Chondrocyte (in vitro differentiated cells): Measurements from ENCODE around the gene NFIC. TPM values are rescaled to one million over a fixed set of nuclear protein-coding genes. Genes with fewer than 3 reads are reported as not detected.

Experiments used
- DNase-seq: peaks from one replicate; pipeline ENCODE4 v3.0.0; 2021; ENCODE audit warnings: mixed read lengths, low spot score
- H3K27ac Mint-ChIP-seq: one replicate; pipeline ENCODE4 v1.8.0; 2021; ENCODE audit warnings: mild to moderate bottlenecking, moderate library complexity, mixed read lengths; ENCODE audit not compliant: unreplicated experiment
- H3K27me3 Mint-ChIP-seq: 2 replicates; pipeline ENCODE4 v1.8.0; 2021; ENCODE audit warnings: low read depth, mixed read lengths
- H3K36me3 Mint-ChIP-seq: 2 replicates; pipeline ENCODE4 v1.8.0; 2021; ENCODE audit warnings: low read depth, mixed read lengths
- H3K4me1 Mint-ChIP-seq: 2 replicates; pipeline ENCODE4 v1.8.0; 2021; ENCODE audit warnings: low read depth, mild to moderate bottlenecking, mixed read lengths
- H3K4me3 Mint-ChIP-seq: one replicate; pipeline ENCODE4 v1.8.0; 2021; ENCODE audit warnings: mild to moderate bottlenecking, moderate library complexity, mixed read lengths; ENCODE audit not compliant: unreplicated experiment
- H3K9me3 Mint-ChIP-seq: 2 replicates; pipeline ENCODE4 v1.8.0; 2021; ENCODE audit warnings: low read depth, mixed read lengths
- total RNA-seq: library from RNA; stranded (reverse); gene quantifications from 3 replicates; pipeline ENCODE4 v1.2.1, GENCODE V29; 2021
- TF ChIP-seq, protein P1 (sequence below): fragments of 200-600 bp; sonication (generic); IDR thresholded peaks from 2 replicates; pipeline ENCODE4 v1.5.0; 2021; ENCODE audit warnings: antibody characterized with exemption, mild to moderate bottlenecking, moderate library complexity

Gene NFIC
- total RNA-seq, 1 donor from 2014 or later: 81.5 TPM

DNA sequence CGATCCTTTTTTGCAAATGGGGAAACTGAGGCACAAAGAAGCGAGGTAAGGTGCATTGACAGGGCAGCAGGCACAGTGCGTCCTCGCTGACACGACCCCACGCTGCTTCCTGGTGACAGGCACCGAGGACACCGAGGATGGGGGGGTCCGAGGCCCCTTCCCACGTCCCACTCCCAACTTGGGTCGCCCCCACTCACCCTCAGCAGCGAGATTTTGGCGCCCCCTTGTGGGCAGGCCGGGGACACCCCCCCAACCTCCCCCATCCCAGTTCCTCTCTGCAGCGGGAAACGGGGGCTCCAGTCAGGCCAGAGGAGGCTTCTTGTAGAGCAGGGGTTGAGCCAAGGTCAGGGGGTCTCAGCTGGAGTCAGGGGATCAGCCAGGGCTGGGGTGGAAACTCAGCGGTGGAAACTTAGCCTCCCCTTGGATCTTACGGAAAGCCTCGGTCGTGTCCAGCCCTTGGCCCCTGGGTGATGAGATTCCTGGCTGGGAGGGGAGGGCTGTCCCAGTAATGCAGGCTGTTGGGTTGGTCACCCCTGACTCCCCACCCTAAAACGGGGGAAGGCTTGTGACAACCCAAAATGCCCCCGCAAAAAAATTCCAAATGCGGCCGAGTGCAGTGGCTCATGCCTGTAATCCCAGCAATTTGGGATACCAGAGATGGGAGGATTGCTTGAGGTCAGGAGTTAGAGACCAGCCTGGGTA is 105.7 kb downstream of the NFIC start:
- TF ChIP-seq, protein P1, sequence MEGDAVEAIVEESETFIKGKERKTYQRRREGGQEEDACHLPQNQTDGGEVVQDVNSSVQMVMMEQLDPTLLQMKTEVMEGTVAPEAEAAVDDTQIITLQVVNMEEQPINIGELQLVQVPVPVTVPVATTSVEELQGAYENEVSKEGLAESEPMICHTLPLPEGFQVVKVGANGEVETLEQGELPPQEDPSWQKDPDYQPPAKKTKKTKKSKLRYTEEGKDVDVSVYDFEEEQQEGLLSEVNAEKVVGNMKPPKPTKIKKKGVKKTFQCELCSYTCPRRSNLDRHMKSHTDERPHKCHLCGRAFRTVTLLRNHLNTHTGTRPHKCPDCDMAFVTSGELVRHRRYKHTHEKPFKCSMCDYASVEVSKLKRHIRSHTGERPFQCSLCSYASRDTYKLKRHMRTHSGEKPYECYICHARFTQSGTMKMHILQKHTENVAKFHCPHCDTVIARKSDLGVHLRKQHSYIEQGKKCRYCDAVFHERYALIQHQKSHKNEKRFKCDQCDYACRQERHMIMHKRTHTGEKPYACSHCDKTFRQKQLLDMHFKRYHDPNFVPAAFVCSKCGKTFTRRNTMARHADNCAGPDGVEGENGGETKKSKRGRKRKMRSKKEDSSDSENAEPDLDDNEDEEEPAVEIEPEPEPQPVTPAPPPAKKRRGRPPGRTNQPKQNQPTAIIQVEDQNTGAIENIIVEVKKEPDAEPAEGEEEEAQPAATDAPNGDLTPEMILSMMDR: peak; percentile 92
- no peak for DNase-seq
- Mint-ChIP-seq H3K4me3 (no peak overlapping the region), H3K36me3 (peaks cover 3% of the 10 kb centered on the region), H3K27me3 (no peaks in the 10 kb centered on the region), H3K4me1 (peaks cover 9% of the 10 kb centered on the region), H3K27ac (no peak overlapping the region), H3K9me3 (no peaks in the 10 kb centered on the region)

DNA sequence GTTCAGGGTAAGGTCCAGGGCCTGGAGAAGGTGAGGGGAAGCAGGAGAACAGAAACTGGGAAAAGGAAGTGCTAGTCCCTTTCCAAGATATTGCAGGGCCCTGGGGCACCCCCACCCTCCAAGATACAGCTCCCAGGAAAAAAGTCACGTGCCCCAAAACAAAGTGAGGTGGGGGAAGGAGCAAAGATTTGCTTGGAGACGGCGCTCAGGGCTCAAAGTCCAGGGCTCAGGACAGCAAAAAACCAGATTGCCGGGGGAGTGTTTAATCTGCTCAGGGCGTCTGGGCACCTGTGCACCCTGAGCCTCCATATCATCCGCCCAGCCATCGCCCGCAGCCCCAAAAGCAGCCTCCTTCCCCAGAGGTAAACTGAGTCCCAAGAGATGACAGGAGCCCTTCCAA is 107.6 kb downstream of the NFIC start:
- Mint-ChIP-seq H3K4me3 (no peak overlapping the region), H3K36me3 (no peaks in the 10 kb centered on the region), H3K27ac (no peak overlapping the region), H3K9me3 (no peaks in the 10 kb centered on the region), H3K4me1 (peaks cover 6% of the 10 kb centered on the region), H3K27me3 (peaks cover 1% of the 10 kb centered on the region)
- DNase-seq: no peak
- TF ChIP-seq, protein P1: no peak

GRCh38 chr19:3474614-3475013 is 108.2 kb downstream of the NFIC start:
- H3K27ac Mint-ChIP-seq: no peak overlapping the region
- no peaks in the 10 kb centered on the region for H3K9me3 Mint-ChIP-seq
- no peak for DNase-seq
- peaks cover 4% of the 10 kb centered on the region for H3K4me1 Mint-ChIP-seq
- no peak overlapping the region for H3K4me3 Mint-ChIP-seq
- no peaks in the 10 kb centered on the region for H3K36me3 Mint-ChIP-seq
- H3K27me3 Mint-ChIP-seq: peaks cover 1% of the 10 kb centered on the region
- TF ChIP-seq, protein P1: no peak

DNA sequence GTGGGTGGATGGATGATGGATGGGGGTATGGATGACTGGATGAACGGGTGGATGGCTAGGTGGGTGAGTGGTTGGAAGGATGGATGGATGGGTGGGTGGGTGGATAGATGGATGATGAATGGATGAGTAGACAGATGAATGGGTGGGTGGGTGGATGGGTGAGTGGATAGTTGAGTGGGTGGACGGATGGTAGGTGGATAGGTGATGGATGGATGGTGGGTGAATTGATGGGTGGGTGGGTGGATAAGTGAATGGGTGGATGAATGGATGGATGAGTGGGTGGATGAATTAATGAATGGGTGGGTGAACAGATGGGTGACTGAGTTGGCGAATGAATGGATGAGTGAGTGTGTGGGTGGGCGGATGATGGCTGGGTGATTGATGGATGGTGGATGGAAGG is 109.1 kb downstream of the NFIC start:
- H3K27ac Mint-ChIP-seq: no peak overlapping the region
- no peak for DNase-seq
- no peak overlapping the region for H3K4me3 Mint-ChIP-seq
- TF ChIP-seq, protein P1: no peak
- H3K4me1 Mint-ChIP-seq: peaks cover 4% of the 10 kb centered on the region
- H3K9me3 Mint-ChIP-seq: no peaks in the 10 kb centered on the region
- H3K36me3 Mint-ChIP-seq: no peaks in the 10 kb centered on the region
- H3K27me3 Mint-ChIP-seq: peaks cover 1% of the 10 kb centered on the region

- Mint-ChIP-seq H3K9me3 (no peaks in the 10 kb centered on the region), H3K4me3 (no peak overlapping the region), H3K27me3 (peaks cover 3% of the 10 kb centered on the region), H3K27ac (no peak overlapping the region), H3K36me3 (no peaks in the 10 kb centered on the region), H3K4me1 (no peaks in the 10 kb centered on the region)
- TF ChIP-seq, protein P1: no peak
- DNase-seq: no peak
Observed at GRCh38 chr19:3476830-3477229, 110.4 kb downstream of the NFIC start.
